GM18951 (cell line): Measurements from ENCODE around the gene LUZP4.

Source experiments
- POLR2A ChIP-seq: IDR thresholded peaks from 4 replicates; pipeline ENCODE4 v1.6.1; 2011; ENCODE audit warnings: mild to moderate bottlenecking; ENCODE audit not compliant: insufficient read length, insufficient read depth; ENCODE audit errors: extremely low read depth
- in situ Hi-C: fragments of 300-500 bp; cut with MboI; formaldehyde crosslinking; loops from one replicate; pipeline ENCODE4 v1.12.0; 2022; ENCODE audit warnings: low sequenced_read_pairs, mixed read lengths, inconsistent platforms; ENCODE audit not compliant: unreplicated experiment

Gene LUZP4, protein sequence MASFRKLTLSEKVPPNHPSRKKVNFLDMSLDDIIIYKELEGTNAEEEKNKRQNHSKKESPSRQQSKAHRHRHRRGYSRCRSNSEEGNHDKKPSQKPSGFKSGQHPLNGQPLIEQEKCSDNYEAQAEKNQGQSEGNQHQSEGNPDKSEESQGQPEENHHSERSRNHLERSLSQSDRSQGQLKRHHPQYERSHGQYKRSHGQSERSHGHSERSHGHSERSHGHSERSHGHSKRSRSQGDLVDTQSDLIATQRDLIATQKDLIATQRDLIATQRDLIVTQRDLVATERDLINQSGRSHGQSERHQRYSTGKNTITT

DNA sequence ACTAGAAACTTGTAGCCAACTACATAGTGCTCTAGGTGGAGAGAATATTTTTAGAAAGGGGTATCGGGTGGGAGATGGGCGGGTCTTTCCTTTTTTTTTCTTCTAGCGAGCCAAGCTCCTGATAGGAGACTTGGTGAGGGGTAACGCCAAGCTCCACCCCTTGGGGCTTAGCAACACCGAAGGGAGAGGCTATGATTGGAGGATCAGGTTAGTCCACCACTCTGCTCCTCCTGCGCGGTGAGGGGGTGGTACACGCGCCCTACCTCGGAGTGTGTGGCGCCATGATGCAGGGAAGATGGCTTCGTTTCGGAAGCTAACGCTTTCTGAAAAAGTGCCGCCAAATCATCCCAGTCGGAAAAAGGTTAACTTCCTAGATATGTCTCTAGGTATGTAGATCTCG lies at the start of gene LUZP4:
LUZP4 (plus strand) TSS at position 251 of the 400 bp plus-strand sequence; CDS start at position 296, 45 bp downstream.
- in situ Hi-C loops: no loop called here
- TF ChIP-seq POLR2A: no peak

DNA sequence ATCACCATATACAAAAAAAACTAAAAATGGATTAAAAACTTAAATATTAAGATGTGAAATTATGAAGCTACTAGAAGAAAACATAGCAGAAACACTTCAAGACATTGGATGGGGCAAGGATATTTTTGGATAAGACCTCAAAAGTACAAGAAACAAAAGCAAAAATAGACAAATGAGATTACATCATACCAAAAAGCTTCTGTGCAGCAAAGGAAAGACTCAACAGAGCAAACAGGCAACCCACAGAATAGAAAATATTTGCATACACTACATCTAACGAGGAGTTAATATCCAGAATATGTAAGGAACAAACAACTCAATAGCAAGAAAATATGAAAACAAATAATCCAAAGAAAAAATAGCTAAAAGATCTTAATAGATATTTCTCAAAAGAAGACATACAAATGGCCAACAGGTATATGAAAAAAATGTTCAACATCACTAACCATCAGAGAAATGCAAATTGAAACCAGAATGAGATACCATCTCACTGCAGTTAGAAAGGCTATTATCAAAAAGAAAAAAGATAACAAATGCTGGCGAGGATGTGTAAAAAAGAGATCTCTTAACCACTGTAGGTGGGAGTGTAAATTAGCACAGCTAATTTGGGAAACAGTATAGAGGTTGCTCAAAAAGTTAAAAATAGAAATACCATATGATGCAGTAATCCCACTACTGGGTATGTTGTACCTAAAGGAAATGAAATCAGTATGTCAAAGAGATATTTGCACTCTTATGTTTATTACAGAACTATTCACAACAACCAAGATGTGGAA lies 37.9 kb upstream of the LUZP4 start:
- in situ Hi-C loops: no loop called here

DNA sequence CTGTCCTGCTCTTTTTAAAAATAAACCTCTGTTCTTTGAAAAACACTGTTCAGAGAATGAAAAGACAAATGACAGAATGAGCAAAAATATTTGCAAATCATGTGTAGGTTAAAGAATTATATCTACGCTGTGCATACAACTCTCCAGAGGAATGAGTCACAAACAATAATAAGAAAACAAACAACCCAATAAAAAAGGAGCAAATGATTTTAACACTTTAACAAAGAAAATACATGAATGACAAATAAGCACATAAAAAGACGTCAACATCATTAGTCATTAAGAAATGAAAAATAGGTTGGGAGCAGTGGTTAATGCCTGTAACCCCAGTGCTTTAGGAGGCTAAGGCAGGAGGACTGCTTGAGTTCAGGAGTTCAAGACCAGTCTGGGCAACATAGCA lies 34.5 kb upstream of the LUZP4 start:
- no peak for TF ChIP-seq POLR2A
- in situ Hi-C loops: no loop called here

More for the DNA sequence above, 37.9 kb upstream of the LUZP4 start:
- TF ChIP-seq POLR2A: no peak

DNA sequence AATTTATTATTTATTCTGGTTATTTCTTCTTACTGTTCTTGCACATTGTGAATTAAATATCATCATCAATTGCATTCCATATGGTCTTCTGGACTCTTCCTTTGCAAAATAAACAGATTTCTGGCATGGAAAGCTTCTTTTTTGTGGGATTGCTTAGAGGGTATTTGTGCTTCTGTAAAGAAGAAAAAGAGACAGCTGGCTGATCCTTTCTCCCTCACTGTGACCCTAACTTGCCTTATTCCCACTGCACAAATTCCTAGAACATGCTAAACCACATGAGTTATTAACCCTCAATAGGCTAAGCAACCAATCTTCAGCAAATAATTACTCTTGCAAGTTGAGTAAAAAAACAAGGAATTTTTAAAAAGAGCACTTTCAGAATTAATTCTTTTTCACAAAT lies 31.8 kb upstream of the LUZP4 start:
- in situ Hi-C loops: no loop called here
- TF ChIP-seq POLR2A: no peak

DNA sequence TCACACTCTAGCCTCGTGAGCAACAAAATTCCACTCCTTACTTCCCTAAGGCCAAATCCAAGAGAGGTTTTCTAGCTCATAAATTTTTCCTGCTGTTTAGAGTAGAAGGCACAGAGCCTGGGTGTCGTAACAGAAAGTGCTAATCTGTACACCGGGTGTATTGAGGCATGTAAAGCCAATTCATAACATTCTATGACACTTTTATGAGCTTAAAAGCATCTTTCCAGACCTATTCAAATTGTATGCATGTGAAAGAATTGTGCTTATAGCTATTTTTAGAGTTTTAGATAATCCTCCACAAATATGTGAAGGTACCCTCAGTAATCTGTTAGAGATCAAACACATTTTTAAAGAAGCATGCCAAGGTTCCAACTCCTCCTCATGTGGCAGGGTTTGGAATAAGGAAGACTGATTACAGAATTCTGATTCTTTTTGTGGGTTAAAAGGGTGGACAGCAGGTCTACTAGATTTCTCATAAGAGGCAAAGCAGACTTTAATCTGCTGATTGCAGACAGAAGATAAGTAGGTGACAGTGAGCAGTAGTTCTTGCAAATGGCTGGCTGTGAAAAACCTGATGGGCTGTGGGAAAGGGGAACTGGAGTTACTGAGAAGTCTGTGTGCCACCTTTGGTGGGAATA lies 30.2 kb upstream of the LUZP4 start:
- TF ChIP-seq POLR2A: no peak
- in situ Hi-C loops: no loop called here

DNA sequence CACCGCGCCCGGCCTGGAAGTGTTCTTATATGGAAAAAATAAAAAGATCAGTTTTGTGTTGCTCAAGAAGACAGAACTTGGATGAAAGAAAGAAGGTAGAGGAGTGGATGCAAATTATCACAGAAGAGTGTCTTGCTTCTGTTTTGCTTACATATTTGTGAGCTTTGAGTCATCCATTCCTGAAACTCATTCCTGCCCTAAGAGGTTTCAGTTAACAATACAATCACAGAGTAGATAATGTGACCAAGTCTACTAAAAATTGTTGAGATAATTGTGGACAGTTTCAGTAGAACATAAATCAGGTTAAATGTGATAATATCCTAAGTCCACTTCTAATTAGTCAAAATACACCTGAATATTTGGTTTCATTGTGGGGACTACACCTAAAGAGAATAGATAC lies 29.2 kb upstream of the LUZP4 start:
- no peak for TF ChIP-seq POLR2A
- in situ Hi-C loops: no loop called here

DNA sequence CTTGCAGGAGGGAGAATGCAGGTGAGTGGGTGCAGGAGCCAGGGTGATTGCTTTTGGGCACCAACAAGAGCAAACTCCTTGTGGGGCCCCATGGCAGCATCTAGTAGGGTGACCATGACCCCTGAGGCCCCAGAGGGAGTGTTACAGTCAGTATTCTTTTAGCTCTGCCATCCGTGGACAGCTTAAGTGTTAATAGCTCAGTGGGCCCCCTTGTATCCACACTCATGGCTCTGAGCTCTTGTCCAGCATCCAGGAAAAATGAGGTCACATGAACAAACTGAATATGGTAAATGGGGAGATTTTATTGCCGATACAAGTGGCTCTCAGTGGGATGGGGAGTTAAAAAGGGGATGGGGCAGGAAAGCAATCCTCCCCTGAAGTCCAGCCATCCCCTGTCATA lies 28.4 kb upstream of the LUZP4 start:
- no peak for TF ChIP-seq POLR2A
- in situ Hi-C loops: no loop called here

DNA sequence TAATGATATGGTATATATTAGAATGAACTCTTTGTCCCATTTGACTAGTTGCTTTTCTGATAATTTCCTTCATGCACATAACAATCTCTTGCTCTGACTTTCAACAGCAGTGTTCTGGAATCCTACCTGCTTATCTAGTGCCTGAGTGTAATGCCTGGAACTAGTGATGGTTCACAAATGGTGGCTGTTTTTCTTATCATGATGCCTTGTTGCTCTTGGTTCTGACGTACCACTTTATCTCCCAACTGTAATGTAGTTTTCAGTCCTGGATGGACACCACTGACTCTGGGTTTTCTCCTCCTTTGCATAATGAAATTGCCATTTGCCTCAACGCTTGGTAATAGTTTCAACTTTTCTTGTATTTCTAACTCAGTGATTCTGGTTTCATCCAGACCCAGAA lies 25.5 kb upstream of the LUZP4 start:
- in situ Hi-C loops: no loop called here
- TF ChIP-seq POLR2A: no peak

DNA sequence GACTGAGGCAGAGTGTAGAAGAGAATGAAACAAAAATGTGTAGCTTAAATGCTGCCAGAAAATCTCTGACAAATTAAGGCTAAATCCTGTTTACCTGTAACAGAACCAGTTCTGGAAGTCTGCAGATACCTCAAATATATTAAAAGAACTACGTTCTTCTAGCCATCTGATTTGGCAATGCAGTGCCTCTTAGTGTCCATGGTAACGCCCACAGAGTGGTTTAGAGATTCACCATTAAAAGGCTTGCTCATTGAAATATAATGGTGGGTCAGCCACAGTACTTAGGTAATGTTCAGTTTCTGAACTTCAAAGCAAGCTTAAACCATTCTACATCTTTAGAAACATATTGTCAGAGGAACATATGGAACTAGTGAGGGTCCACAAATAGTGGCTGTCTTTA lies 23.2 kb upstream of the LUZP4 start:
- no peak for TF ChIP-seq POLR2A
- in situ Hi-C loops: no loop called here

DNA sequence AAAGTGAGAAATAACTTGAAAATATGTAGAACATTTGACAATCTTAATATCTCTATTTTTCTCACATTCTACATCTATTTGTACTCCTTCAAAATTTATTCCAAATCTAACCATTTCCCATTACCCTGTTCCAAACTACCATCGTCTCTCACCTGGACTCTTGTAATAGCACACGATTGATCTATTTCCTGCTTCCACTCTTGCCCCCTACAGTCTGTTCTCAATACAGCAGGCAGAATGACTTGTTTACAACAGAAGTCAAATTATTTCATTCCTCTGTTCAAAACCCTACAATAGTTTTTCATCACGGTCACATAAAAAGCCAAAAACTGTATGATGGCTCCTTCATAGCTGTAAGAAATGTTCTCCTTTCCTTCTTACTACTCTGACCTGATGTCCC lies 21.1 kb upstream of the LUZP4 start:
- in situ Hi-C loops: no loop called here
- no peak for TF ChIP-seq POLR2A

DNA sequence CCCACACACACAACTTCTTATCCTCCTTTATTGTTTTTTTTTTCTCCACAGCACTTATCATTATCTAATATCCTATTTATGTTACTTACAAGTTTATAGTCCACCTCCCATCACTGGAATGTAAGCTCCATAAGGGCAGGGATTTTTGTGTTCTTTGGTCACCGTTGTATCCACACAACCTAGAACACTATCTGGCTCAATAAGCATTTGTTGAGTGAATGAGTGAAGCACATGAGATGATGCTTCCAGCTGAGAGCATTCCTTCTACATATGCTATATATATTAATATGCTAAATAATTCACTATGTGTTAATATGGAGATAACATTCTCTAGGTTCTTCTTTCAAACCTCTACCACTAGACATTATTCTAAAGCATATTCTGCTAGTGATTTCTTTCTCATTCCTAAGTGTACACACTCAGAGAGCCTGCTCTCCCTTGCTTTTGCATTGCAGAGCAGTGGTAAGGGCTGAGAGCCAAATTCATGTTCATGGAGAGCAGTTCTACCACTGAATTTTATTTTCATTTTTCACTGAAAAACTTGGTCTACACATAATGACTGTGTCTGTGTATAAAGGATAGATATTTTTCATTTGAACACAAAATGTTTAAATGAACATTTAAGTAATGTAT lies 20.3 kb upstream of the LUZP4 start:
- no peak for TF ChIP-seq POLR2A
- in situ Hi-C loops: no loop called here

DNA sequence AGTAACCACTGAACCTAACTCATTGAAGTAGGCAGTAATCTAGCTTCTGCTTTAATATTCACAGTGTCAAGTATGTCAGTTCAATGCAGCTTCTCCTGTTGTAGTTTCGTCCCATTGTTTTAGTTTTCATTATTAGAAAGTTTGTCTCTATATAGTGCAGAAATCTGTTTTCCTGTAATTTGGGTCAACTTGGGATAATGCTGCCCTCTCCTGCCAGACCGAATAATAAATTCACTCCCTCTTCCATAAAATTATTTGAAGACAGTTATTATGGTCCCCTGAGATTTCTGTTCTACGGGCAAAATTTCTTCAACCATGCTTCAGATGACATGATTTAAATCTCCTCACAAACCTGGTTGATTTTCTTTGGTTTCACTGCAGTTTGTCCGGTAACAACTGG lies 4.6 kb upstream of the LUZP4 start:
- in situ Hi-C loops: no loop called here
- TF ChIP-seq POLR2A: no peak

DNA sequence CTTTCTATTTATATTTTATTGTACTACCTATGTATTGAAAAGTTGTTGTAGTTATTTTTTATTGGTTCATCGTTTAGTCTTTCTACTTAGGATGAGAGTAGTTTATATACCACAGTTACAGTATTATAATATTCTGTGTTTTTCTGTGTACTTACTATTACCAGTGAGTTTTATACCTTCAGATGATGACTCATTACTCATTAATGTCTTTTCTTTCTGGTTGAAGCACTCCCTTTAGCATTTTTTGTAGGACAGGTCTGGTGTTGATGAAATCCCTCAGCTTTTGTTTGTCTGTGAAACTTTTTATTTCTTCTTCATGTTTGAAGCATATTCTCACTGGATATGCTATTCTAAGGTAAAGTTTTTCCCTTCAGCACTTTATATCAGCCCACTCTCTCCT lies 7.7 kb downstream of the LUZP4 start:
- in situ Hi-C loops: no loop called here
- TF ChIP-seq POLR2A: no peak
